ENCODE data around the gene MB21D2. TPM values are rescaled to one million over a fixed set of nuclear protein-coding genes. Genes with fewer than 3 reads are reported as not detected.

The MB21D2 gene
- total and polyA plus RNA-seq, 7 experiments from 2014 or later, result 1.7 to 21.5 (median 3.3) TPM

DNA sequence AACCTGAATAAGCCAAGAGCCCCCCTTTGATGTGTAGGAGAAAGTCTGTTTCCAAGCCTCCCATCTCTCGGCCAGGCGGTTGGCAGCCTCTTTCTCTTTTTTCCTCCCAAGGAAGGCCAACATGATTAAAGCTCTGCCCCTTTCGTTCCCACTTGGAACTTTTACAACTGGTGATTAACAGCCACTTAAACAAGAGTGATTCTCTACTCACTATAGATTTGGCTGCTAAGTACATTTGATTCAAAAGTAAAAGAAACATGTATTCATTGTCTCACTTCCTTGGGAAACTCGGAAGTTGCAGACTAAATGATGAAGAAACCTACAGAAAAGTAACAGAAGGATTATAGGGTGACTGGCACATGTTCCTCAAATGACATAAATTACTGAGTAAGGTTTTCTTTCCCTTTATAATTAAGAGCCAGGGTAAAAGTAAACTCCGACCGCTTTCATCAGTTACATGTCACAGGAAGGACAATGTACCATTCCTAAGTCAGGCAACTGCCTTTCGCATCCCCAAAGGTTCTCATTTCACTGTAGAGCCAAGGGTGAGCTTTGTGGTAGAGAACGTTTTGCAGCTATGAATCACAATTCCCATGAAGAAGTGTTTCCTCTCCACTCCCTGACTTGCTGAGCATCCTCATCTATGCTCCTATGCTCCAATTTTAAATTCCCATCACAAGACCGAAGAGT, 72.7 kb downstream of the MB21D2 start:
- intact Hi-C loops (cut with micrococcal nuclease), result no loop called here
- Mint-ChIP-seq H3K27ac (no peak overlapping the region), H3K4me3 (peak overlapping the region in 1 of 10 donors; percentile 1), H3K4me1 (peaks cover 0 to 57% (median 7%) of the 10 kb centered on the region in 7 donors), H3K9me3 (peaks cover 0 to 2% (median 0%) of the 10 kb centered on the region in 11 donors), H3K27me3 (peaks cover 0 to 7% (median 0%) of the 10 kb centered on the region in 5 donors), H3K36me3 (peaks cover 0 to 5% (median 0%) of the 10 kb centered on the region in 5 donors)
- ATAC-seq, result no peak
- Histone ChIP-seq H3K4me3 (ENCODE audit: low read length) (no peak overlapping the region), H3K4me1 (ENCODE audit: control insufficient read depth in 2 of 2, insufficient read depth in 2 of 2, low read length in 2 of 2) (no peaks in the 10 kb centered on the region), H3K27ac (ENCODE audit: low read depth, low read length) (no peak overlapping the region), H3K9me3 (ENCODE audit: control insufficient read depth in 2 of 3, low read length in 3 of 3) (no peaks in the 10 kb centered on the region), H3K27me3 (ENCODE audit: control insufficient read depth in 2 of 2, insufficient read depth in 2 of 2, low read length in 2 of 2) (no peaks in the 10 kb centered on the region), H3K36me3 (ENCODE audit: control insufficient read depth in 2 of 3, insufficient read depth in 3 of 3, low read length in 3 of 3) (no peaks in the 10 kb centered on the region)
- no peak for DNase-seq
- CTCF ChIA-PET, result no interaction called here
- POLR2A ChIA-PET, result no interaction called here

DNA sequence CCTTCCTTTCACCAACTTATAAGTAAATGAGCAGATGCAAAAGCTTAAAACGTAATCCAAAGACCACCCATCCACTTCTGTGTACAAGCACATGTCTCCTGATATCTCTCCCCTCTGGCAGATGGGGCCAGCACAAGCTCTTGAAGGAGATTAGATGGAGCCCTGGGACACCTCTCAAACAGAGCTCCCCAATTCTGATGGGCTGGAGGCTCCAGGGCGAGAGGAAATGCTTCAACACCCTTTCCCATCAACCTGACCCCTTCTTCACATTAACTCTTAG, 73.2 kb downstream of the MB21D2 start:
- no peaks in the 10 kb centered on the region for H3K27me3 ChIP-seq (ENCODE audit: control insufficient read depth in 2 of 2, insufficient read depth in 2 of 2, low read length in 2 of 2)
- no peaks in the 10 kb centered on the region for H3K4me1 ChIP-seq (ENCODE audit: control insufficient read depth in 2 of 2, insufficient read depth in 2 of 2, low read length in 2 of 2)
- ATAC-seq (no peak), DNase-seq (no peak)
- H3K36me3 ChIP-seq (ENCODE audit: control insufficient read depth in 2 of 3, insufficient read depth in 3 of 3, low read length in 3 of 3), result no peaks in the 10 kb centered on the region
- Mint-ChIP-seq H3K4me1 (peaks cover 0 to 57% (median 7%) of the 10 kb centered on the region in 7 donors), H3K27ac (no peak overlapping the region), H3K4me3 (no peak overlapping the region), H3K9me3 (peaks cover 0 to 2% (median 0%) of the 10 kb centered on the region in 11 donors), H3K36me3 (peaks cover 0 to 5% (median 0%) of the 10 kb centered on the region in 5 donors), H3K27me3 (peaks cover 0 to 7% (median 0%) of the 10 kb centered on the region in 5 donors)
- CTCF ChIA-PET, result no interaction called here
- H3K27ac ChIP-seq (ENCODE audit: low read depth, low read length), result no peak overlapping the region
- POLR2A ChIA-PET, result no interaction called here
- intact Hi-C loops (cut with micrococcal nuclease), result no loop called here
- no peaks in the 10 kb centered on the region for H3K9me3 ChIP-seq (ENCODE audit: control insufficient read depth in 2 of 3, low read length in 3 of 3)
- H3K4me3 ChIP-seq (ENCODE audit: low read length), result no peak overlapping the region

DNA sequence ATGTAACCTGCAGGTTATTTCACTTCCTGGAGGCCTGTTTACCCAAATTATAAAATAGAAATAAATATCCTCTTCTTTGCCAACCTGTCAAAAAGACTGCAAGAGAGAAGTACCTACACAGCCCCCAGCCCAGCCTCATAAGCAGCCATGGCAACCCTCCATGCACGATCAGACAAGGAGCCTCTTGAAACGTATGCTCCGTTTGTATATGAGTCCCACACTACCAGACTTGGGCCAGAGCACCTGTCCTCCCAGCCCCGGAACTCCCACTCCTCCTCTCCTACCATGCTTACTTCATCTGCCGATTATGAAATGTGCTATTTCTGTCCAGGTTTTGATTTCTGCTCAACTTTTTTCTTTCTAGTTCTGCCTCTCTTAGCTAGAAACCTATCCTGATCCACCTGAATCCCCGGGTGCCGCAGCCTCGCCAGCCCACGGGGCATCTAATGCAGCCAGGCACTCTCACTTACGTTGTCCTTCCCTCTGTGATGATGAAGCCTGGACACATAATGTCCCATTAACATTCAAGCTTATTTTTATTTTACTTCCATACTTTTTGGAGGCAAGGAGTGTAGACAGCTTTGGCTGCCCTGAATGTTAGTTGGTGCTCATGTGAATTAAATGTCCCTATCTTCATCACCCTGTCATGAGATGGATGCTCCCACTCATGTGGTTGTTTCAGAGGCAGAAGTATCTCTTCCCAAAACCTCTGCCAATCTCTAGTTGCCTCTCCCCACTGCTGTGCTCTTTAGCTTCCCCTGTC, 73.8 kb downstream of the MB21D2 start:
- H3K4me1 ChIP-seq (ENCODE audit: control insufficient read depth in 2 of 2, insufficient read depth in 2 of 2, low read length in 2 of 2), result no peaks in the 10 kb centered on the region
- no peaks in the 10 kb centered on the region for H3K36me3 ChIP-seq (ENCODE audit: control insufficient read depth in 2 of 3, insufficient read depth in 3 of 3, low read length in 3 of 3)
- CTCF ChIA-PET, result no interaction called here
- Mint-ChIP-seq H3K4me1 (peaks cover 0 to 59% (median 7%) of the 10 kb centered on the region in 7 donors), H3K9me3 (peaks cover 0 to 2% (median 0%) of the 10 kb centered on the region in 11 donors), H3K27me3 (peaks cover 0 to 7% (median 0%) of the 10 kb centered on the region in 5 donors), H3K36me3 (peaks cover 0 to 6% (median 0%) of the 10 kb centered on the region in 5 donors), H3K4me3 (no peak overlapping the region), H3K27ac (no peak overlapping the region)
- H3K27me3 ChIP-seq (ENCODE audit: control insufficient read depth in 2 of 2, insufficient read depth in 2 of 2, low read length in 2 of 2), result no peaks in the 10 kb centered on the region
- DNase-seq (no peak), ATAC-seq (no peak)
- H3K4me3 ChIP-seq (ENCODE audit: low read length), result no peak overlapping the region
- intact Hi-C loops (cut with micrococcal nuclease), result no loop called here
- POLR2A ChIA-PET, result interaction anchor here (0.6 kb wide), 1 partner anchor 11 kb away, joined by 3 read pairs; no protein-coding TSS in a partner anchor
- no peaks in the 10 kb centered on the region for H3K9me3 ChIP-seq (ENCODE audit: control insufficient read depth in 2 of 3, low read length in 3 of 3)
- no peak overlapping the region for H3K27ac ChIP-seq (ENCODE audit: low read depth, low read length)

DNA sequence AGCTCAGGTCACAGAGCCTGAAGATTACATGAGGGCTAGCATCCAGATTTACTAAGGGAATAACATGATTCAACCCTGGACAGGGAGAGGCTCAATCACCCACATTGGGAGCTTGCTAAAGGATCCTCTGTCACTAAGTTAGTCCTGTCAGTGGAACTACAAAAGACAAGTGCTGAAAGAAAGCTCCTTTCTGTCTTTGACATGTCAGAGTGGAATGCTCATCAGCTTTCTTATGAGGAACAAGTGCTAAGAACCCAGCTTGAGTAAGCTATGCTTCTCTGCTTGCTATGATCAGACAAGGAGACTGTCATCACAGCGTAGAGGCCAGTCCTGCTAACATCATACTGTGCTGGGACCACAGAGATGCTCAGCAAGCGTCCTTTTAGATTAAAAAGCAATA, 74.5 kb downstream of the MB21D2 start:
- no peaks in the 10 kb centered on the region for H3K36me3 ChIP-seq (ENCODE audit: control insufficient read depth in 2 of 3, insufficient read depth in 3 of 3, low read length in 3 of 3)
- no peaks in the 10 kb centered on the region for H3K9me3 ChIP-seq (ENCODE audit: control insufficient read depth in 2 of 3, low read length in 3 of 3)
- Mint-ChIP-seq H3K4me3 (no peak overlapping the region), H3K36me3 (peaks cover 0 to 9% (median 0%) of the 10 kb centered on the region in 5 donors), H3K27me3 (peaks cover 0 to 7% (median 0%) of the 10 kb centered on the region in 5 donors), H3K4me1 (peaks cover 0 to 58% (median 7%) of the 10 kb centered on the region in 7 donors), H3K9me3 (peaks cover 0 to 2% (median 0%) of the 10 kb centered on the region in 11 donors), H3K27ac (no peak overlapping the region)
- no peaks in the 10 kb centered on the region for H3K27me3 ChIP-seq (ENCODE audit: control insufficient read depth in 2 of 2, insufficient read depth in 2 of 2, low read length in 2 of 2)
- no peaks in the 10 kb centered on the region for H3K4me1 ChIP-seq (ENCODE audit: control insufficient read depth in 2 of 2, insufficient read depth in 2 of 2, low read length in 2 of 2)
- ATAC-seq (no peak), DNase-seq (no peak)
- ChIA-PET POLR2A (interaction anchor here (0.6 kb wide), 1 partner anchor 11 kb away, joined by 3 read pairs; no protein-coding TSS in a partner anchor), CTCF (no interaction called here)
- H3K27ac ChIP-seq (ENCODE audit: low read depth, low read length), result no peak overlapping the region
- intact Hi-C loops (cut with micrococcal nuclease), result no loop called here
- H3K4me3 ChIP-seq (ENCODE audit: low read length), result no peak overlapping the region

DNA sequence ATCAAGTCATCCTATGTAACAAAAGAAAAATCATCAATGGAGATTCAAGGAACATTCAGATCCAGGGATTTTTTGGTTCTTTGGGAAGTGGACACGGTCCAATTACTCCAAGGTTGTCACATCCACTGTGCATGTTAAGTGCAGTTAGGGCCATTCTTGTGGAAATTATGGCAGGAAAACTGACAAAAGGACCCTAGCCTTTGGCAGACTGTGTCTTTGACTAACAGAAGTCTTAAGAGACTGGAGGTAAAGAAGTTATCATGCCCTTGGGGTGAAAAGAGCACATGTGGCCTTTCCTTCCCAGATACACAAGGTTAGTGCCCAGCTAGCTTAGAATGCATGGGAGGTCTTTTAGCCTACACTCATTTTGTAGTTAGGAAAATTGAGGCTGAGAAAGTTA, 74.9 kb downstream of the MB21D2 start:
- CTCF ChIA-PET, result no interaction called here

DNA sequence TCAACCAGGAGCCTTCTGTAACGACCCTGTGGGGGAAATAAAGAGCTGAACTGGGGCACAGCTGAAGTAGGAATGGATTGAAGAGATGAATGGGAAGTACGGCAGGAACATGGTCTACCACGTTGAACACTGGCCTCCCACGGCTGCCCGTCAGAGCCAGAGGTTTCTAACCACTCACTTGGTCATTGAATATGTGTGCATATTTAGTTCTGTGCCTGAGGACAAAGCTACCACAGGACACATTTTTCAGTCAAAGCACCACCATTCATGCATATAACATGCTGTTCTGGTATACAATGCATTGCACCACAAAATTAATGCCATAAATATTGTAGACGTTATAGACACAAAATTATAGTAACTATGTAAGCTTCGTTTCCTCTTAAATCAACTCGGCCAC, 75.5 kb downstream of the MB21D2 start:
- ATAC-seq, result no peak

More for the DNA sequence above, 74.9 kb downstream of the MB21D2 start:
- H3K4me3 ChIP-seq (ENCODE audit: low read length), result no peak overlapping the region
- Mint-ChIP-seq H3K36me3 (peaks cover 0 to 9% (median 0%) of the 10 kb centered on the region in 5 donors), H3K9me3 (peaks cover 0 to 2% (median 0%) of the 10 kb centered on the region in 11 donors), H3K27ac (no peak overlapping the region), H3K27me3 (peaks cover 0 to 7% (median 0%) of the 10 kb centered on the region in 5 donors), H3K4me3 (no peak overlapping the region), H3K4me1 (peaks cover 0 to 59% (median 9%) of the 10 kb centered on the region in 7 donors)
- no peaks in the 10 kb centered on the region for H3K4me1 ChIP-seq (ENCODE audit: control insufficient read depth in 2 of 2, insufficient read depth in 2 of 2, low read length in 2 of 2)
- H3K27me3 ChIP-seq (ENCODE audit: control insufficient read depth in 2 of 2, insufficient read depth in 2 of 2, low read length in 2 of 2), result no peaks in the 10 kb centered on the region
- H3K36me3 ChIP-seq (ENCODE audit: control insufficient read depth in 2 of 3, insufficient read depth in 3 of 3, low read length in 3 of 3), result no peaks in the 10 kb centered on the region
- no peak overlapping the region for H3K27ac ChIP-seq (ENCODE audit: low read depth, low read length)
- POLR2A ChIA-PET, result no interaction called here
- no peak for DNase-seq
- ATAC-seq, result no peak
- intact Hi-C loops (cut with micrococcal nuclease), result no loop called here
- no peaks in the 10 kb centered on the region for H3K9me3 ChIP-seq (ENCODE audit: control insufficient read depth in 2 of 3, low read length in 3 of 3)

More for the DNA sequence above, 75.5 kb downstream of the MB21D2 start:
- H3K4me3 Mint-ChIP-seq, result no peak overlapping the region
- no peak overlapping the region for H3K27ac Mint-ChIP-seq
- Histone ChIP-seq H3K36me3 (ENCODE audit: control insufficient read depth in 2 of 3, insufficient read depth in 3 of 3, low read length in 3 of 3) (no peaks in the 10 kb centered on the region), H3K4me3 (ENCODE audit: low read length) (no peak overlapping the region), H3K9me3 (ENCODE audit: control insufficient read depth in 2 of 3, low read length in 3 of 3) (no peaks in the 10 kb centered on the region), H3K27ac (ENCODE audit: low read depth, low read length) (no peak overlapping the region), H3K4me1 (ENCODE audit: control insufficient read depth in 2 of 2, insufficient read depth in 2 of 2, low read length in 2 of 2) (no peaks in the 10 kb centered on the region), H3K27me3 (ENCODE audit: control insufficient read depth in 2 of 2, insufficient read depth in 2 of 2, low read length in 2 of 2) (no peaks in the 10 kb centered on the region)
- H3K4me1 Mint-ChIP-seq, result peaks cover 0 to 60% (median 14%) of the 10 kb centered on the region in 7 donors
- ChIA-PET CTCF (no interaction called here), POLR2A (no interaction called here)
- peaks cover 0 to 2% (median 0%) of the 10 kb centered on the region in 11 donors for H3K9me3 Mint-ChIP-seq
- peaks cover 0 to 7% (median 0%) of the 10 kb centered on the region in 5 donors for H3K27me3 Mint-ChIP-seq
- intact Hi-C loops (cut with micrococcal nuclease), result no loop called here
- peaks cover 0 to 9% (median 0%) of the 10 kb centered on the region in 5 donors for H3K36me3 Mint-ChIP-seq
- no peak for DNase-seq

Data from naive thymus-derived CD4-positive, alpha-beta T cell (primary cell).